AG08396 (cell line): ENCODE measurements around the gene ERN1.
A peak's percentile ranks its signal among the peaks of the same experiment; 100 is the strongest.

ENCODE experiments used
- DNase-seq: peaks from one replicate; pipeline ENCODE4 v3.0.0; 2012; ENCODE audit warnings: low spot score, mixed read lengths

ERN1 gene

GRCh38 chr17:64083563-64084085 is 46.3 kb downstream of the ERN1 start:
- no peak for DNase-seq

DNA sequence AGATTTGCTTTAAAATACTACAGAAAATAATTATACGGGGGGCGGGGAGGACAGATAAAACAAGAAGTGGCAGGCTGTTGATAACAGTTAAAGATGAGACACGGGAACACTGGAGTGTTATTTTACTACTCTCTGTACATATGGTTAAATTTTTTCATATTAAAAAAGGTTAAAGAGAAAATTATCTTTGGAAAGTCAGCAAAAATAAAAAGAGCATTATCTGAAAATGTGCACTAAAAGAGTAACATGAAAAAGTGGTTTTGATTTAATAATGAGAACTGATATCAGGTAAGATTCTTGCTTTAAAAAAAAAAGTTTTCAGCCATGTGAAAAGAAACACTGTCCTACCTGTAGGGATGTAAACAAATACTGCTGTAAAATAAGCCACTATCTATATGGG is 46.9 kb downstream of the ERN1 start:
- no peak for DNase-seq

GRCh38 chr17:64081802-64082799 is 47.8 kb downstream of the ERN1 start:
- peak; percentile 23 for DNase-seq

DNA sequence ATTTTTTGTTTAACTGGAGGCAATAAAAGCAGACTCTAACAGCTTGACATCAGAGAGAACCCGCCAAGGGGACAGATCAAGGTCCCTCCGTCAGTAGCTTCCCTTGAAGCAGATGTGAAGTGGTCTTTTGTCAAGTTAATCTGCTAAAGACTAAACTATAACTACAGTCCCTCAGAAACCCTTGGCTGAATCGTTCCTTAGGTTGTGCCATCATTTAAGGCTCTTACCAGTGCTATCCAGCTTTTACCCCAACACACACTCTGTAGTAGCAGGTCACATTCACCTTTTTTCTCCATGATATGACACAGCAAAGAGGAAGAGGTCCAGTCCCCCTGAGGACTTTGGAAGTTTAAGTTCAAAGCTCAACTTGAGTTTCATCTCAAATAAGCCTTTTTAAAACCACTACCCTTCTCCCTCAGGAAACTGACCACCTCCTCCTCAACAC is 49.7 kb downstream of the ERN1 start:
- no peak for DNase-seq

DNA sequence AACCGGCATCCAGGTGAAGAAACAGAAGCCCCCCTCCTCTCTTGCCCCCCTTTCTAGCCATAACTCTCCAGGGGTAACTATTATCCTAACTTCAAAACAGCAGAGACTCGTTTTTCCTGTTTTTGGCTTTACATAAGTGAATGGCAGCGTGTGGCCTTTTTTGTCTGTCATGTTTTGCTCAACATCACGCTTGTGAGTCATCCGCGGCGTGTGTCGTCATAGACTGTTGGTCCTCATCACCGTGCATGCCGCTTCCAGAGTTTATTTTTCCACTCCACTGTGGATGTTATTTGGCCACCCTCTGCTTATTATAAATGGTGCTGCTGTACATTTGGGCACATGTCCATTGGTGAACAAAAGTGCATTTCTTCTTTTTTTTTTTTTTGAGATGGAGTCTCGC is 52.6 kb downstream of the ERN1 start:
- DNase-seq = no peak

- DNase-seq = no peak
These were observed 54.0 kb downstream of the ERN1 start for GRCh38 chr17:64075913-64076312.

DNA sequence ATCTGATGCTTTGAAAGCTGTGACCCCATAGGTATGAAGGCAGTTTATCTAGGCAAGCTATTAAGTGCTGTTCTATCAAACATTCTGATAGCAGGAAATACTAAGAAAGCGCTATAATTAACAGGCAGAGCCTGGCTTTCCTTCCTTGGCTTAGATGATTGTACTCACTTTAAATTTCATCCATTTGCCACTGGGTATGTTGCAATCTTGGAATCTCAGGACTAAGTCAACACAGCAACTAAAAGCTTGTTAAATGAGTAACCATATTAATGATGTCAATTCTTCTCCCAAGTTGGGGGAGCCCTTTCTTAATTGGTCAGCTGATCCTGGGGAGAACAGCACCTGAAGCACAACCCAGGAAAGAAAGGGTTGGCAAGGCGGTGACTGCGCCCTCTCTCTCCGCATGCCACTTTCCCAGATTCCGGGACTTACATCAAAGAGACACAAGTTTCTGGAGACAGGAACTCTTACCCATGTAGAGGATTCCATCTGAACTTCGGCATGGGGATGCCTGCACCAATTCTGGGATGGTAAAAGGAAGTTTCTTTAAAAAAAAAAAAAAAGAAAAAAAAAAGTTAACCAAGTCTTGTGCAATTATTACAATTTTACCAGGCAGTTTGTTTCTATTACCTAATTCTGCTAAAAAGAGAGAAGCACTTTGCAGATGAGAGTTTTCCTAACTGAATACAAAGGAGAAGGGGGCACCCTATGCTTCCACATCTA is 55.1 kb downstream of the ERN1 start:
- DNase-seq = peak; percentile 31

DNA sequence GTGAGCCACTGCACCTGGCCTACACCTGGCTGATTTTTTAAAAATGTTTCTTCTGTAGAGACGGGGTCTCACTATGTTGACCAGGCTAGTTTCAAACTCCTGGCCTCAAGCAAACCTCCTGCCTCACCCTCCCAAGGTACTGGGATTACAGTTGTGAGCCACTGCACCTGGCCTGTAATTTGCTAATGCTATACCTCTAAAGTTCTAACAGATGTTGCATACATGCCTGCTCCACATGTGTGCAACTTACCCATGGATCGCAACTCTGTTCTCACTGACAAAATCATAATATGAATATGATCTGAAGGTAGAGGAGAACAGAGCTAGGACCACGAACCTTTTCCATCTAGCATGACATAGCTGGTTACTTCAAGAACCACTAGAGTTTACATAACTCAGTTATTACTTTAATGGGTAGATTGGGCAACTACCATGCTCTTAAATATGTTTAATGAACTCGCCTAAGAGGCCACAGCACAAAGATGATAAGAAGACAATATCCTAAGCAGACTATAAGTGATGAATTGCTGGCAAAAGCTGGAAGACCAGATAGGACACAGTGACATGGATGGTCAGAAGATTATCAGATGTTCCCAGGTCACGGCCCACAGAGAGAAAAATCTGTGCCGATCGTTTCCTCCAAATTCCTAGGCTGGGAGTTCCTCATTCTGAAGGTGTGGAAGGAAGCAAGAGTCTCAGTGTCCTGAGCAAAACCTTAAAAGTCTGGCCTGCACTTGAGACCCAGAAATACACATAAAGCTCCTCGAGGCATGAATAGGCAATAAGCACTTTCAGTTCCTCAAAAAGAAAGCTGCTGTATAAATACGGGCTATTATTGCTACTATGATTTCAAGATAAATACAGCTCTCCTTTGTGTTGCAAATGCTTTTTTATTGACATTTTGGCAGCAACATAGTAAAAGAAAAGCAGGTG is 55.9 kb downstream of the ERN1 start:
- no peak for DNase-seq

DNA sequence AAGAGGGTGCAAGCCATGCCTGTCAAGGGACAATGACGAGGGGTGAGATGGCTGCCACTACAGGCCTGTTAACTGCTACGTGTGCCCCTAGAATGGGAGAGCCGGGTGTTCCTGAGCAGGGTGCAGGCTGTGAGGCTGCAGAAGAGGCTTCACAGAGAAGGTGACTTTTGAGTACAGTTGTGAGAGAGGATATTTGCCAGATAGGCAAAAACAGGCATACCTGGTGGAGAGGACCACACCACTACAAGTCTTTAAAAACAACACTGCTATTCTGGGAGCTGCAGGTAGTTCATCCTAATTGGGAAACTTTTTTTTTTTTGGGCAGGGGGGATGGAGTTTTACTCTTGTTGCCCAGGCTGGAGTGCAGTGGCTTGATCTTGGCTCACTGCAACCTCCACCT is 58.8 kb downstream of the ERN1 start:
- no peak for DNase-seq

GRCh38 chr17:64070213-64070612 is 59.7 kb downstream of the ERN1 start:
- DNase-seq = no peak

GRCh38 chr17:64069143-64069542 is 60.8 kb downstream of the ERN1 start:
- no peak for DNase-seq

GRCh38 chr17:64067657-64068056 is 62.3 kb downstream of the ERN1 start:
- DNase-seq = no peak

DNA sequence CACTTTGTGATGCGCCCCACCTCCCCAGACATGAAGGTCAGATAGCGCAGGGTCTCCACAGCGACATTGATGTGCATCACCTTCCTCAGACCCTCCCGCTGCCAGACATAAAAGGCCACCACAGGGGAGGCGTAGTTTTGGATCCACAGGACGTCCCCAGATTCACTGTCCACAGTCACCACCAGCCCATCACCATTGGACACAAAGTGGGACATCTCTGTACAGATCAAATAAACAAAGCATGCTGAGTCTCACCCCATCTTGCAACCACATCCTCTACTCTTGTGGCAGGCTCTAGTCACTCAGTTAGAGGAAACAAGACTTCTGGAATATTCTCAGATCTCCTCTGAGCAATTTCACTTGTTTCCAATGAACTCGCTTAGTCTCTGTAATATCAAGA is 63.2 kb downstream of the ERN1 start:
- DNase-seq = no peak

DNA sequence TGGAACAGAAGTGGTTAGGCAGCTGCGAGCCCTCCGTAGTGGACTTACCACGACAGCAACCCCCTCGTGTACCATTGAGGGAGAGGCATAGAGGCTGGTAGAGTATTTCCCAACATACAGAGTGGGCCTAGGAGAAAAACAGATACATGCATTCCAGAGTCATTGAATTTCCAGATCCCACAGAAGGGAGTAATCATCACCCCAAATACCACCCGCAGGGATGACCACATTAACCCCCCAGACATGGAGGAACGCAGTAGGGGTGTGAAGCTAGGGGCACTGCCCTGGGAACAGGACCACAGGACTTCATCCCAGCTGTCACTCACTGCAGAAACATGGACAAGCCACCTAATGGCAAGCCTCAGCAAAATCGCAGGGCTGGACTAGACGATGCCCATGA is 64.8 kb downstream of the ERN1 start:
- no peak for DNase-seq

- no peak for DNase-seq
These were observed 65.6 kb downstream of the ERN1 start for GRCh38 chr17:64064331-64064730.

GRCh38 chr17:64063766-64064224 is 66.1 kb downstream of the ERN1 start:
- DNase-seq = no peak

- no peak for DNase-seq
These were observed 66.9 kb downstream of the ERN1 start for GRCh38 chr17:64063088-64063487.

DNA sequence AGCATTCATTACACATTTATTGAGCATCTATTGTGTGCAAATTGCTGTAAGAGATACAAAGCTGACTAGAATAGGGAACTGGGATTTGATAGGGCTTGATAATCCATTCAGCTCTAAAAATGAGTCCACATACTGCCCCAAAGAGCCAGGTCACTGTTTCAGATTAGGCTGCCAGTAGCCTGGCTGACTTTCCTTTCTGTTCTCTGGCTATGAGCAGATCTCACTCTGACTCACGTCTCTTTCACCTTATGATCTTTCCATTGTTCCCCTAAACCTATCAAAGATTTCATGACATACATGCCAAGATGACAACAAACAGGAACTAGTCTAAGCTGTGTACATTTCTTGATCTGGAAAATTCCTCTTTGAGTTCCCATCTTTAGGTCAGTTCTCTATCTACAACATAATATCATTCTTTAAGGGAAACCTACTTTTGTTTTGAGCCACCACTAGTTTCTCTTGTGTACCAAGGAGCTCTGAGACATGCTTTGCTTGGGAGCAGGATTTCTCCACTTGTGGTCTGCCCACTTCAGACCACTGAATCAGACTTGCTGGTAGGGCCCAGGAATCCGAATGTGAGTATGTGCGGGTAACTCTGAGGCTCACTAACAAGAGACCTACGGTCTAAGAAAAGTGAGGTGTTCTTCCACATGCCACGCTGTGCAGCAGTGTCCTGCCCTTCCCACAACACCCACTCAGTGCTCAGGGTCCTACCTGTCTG is 68.6 kb downstream of the ERN1 start:
- DNase-seq = no peak

GRCh38 chr17:64060331-64060730 is 69.6 kb downstream of the ERN1 start:
- no peak for DNase-seq

DNA sequence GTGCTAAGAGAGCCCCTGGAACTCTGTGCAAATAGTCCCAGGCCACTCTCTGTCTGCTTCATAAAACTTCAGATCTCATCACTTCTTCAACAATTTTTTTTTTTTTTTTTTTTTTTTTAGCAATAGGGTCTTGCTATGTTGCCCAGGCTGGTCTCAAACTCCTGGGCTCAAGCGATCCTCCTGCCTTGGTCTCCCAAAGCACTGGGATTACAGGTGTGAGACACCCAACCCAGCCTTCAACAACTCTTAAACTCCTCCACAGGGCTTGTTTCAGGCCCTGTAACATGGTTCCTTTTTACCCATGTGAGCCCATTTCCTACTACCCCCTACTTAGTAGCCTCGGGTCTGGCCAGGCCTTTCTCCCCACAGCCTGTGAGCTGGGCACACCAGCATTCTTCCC is 70.2 kb downstream of the ERN1 start:
- DNase-seq = no peak

DNA sequence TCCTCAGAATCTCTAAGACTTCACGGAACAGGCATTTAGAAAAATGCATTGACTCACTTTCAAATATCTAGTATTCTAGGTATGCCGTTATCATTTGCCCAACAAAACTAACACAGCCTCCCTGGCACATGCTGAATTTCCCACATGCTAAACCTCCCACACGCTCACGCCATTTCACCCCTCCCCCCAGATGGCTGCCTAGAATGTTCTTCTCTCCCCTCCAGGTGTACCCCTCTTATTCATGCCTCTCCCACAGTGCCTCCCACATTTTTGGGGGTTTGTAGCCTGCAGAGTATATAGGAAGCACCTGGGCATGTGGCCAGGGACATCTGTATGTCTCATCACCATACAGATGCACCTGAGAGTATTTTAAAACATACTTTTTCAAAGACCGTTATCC is 71.3 kb downstream of the ERN1 start:
- no peak for DNase-seq
